GM20431 (cell line): ENCODE results near the gene ITGA6.
"Not testable (repeated sequence)": the region's sequence is repeated elsewhere in the genome, so short reads cannot be mapped to it uniquely, and the experiment has no call there.

Experiments used
- in situ Hi-C: fragments of 300-500 bp; cut with MseI, MboI; formaldehyde crosslinking; loops from one replicate; pipeline ENCODE4 v1.15.0; 2020; ENCODE audit warnings: low sequenced_read_pairs; ENCODE audit not compliant: unreplicated experiment

The ITGA6 gene

DNA sequence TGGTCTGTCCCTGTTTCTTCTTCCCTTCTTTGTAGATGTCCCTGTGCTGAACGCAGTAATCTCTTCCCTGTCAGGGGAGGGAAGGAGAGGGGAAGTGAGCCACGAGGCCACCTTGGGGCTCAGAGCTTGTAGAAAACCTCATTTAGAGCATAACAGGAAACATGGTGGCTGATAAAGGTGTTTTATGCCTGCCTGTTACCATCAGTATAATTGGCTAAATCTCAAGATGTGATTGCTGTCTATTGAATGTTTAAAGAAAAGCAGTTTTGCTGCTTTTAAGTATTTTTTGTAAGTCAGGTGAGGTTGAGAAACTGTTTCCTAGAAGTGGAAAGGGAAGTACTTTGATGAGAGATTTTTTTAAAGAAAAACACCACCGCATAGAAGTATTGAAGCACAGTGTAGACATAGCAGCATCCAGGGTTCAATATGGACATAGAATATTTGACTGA, 68.8 kb downstream of the ITGA6 start:
- in situ Hi-C loops: no loop called here

DNA sequence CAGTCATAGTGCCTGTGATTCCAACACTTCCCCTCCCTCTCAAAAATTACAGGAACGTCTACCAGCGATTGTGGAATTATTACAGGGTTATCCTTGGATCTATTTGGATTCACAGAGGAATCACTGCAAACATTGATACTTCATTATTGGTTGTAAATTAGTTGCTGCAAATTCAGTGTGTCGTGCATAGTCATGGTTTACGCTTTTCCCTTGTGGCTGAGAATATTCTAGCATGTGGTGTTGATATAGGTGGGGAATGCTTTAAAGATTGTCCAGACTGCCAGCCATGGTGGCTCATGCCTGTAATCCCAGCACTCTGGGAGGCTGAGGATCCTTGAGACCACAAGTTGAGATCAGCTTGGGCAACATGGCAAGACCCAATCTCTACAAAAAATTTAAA, 79.8 kb downstream of the ITGA6 start:
- in situ Hi-C loops: no loop called here

DNA sequence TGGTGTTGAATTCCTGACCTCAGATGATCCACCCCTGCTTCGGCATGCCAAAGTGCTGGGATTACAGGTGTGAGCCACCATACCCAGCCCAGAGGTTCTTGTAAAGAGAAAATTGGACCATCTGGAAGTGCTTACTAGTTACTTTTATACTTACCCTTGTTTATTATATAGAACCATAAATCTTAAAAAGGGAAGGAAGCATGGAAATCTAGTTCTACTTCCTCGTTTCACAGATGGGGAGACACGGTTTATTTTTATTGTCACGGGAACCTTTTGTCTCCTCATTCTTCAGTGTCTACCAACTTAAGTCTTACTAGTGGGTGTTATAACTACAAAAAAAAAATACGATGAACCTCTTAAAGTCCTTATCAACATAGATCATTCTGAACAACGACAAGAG, 82.7 kb downstream of the ITGA6 start:
- in situ Hi-C loops: no loop called here

DNA sequence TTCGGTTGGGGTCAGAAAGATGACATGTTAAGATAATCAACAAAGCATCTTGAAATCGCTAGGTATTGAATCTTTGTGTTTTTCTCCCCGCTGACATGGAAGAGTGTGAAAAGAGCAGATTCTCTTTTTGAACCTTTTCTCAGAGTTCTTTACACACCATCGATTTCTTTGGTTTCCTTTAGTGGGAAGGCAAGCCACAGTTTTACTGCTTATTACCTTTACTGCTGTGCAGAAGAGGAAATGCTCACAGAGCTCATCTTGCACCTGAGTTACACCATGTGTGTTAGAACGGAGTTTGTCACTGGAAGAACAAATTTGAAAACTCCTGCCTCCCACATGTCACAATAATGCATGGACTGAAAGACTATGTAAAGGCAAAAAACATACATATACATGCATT, 83.2 kb downstream of the ITGA6 start:
- in situ Hi-C loops: no loop called here

DNA sequence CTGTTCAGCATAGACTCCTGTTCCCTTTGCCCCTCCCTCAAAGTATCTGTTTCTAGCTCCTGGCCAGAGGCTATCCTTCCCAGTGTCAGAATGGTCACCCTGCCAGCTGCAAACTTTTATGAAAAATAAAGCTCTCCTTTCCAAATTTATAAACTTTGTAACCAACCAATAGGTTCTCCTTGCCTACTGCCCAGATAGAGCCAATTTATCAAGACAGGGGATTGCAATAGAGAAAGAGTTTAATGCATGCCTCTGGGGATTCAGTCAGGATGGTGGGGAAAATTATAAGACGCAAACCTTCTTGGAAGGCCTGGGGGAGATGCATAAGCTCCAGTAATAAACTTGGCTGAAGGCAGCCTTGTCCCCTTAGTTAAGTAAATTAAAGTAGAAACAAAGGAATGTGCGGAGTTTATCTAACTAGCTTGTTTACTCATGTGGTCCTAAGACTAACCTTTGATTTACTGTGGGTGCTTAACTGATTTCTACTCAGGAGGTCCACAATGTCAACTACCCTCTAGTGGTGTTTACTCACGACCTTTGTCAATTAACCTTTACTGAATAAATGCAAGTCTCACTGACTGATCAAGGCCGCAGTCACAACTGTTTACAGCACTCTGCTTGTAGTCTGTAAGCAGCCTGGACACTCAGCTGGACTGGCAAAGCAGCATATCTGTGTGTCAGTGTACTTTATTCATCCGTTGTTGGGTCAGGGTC, 85.6 kb downstream of the ITGA6 start:
- in situ Hi-C loops: no loop called here

DNA sequence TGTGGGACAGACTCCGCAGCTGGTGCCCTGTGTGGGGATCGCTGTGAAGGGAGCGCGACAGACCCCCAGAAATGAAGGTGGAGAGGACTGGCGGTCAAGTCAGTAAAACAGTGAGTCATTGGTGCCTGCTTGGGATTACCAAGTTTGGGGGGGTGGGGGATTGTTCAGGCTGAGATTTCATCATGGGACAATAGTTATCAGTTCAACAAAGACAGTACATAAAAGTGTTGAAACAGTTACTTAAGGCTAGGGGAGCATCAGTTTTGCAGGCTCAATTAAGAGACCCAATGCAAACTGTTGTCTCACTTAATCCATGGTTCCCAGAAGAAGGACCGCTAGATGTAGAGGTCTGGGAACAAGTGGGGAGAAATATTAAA, 86.1 kb downstream of the ITGA6 start:
- in situ Hi-C loops: no loop called here

DNA sequence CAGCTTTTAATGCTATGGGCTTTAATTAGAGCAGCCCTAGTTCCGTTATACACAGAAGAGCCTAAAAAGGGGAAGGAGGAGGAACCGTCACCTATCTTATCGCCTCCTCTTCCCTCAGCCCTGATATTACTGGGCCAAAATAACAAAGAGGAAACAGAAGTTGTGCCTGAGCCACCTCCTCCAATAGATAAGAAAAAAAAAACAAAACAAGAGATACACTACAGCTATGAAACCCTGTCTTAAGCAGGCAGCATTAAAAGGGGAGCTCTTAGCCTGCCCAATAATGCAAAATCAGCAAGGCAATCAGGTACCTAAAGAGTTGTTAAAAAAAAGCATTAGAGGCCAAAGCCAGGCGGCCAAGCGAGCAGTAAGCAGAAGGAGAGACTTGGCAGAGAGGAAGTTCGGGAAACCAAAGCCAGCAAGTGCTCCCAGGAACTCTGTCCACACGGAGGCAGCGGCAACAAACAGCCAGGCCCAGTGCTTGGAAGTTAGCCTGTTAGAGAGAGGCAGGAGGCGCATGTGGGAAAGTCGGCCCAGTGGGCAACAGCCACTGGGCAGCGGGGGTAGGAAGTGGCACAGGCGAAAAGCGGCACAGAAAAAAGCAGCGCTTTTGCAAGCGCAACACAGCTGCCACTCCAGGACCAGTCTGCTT, 86.7 kb downstream of the ITGA6 start:
- in situ Hi-C loops: no loop called here

DNA sequence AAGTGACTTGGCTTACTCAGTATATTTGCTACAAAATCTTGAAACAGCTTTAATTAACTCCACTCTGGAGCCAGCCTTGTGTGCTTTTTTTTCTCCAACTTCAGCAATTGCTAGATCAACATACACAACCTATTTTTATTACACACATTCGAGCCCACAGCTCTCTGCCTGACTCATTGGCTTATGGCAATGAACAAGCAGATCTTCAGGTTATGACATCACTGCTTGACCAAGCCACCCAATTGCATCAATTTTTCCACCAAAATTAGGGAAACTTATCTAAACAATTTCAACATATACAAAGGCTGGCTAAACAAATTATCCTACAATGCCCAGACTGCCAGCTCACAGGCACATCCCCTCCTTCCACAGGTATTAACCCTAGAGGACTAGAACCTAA, 88.9 kb downstream of the ITGA6 start:
- in situ Hi-C loops: no loop called here

DNA sequence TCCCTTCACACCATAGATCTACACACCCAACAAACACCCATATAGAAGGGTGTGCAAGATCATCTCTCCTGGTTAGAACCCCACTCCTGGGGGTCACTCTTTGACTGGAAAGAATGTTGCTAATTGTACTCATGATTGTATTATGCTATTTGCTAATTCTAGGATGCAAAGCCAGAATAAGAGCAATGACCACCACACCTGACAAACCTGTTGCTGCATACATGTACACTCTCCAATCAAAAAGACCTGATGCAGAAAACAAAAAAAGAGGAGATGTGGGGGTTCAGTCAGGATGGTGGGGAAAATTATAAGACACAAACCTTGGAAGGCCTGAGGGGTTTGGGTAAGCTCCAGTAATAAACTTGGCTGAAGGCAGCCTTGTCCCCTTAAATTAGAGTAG, 91.6 kb downstream of the ITGA6 start:
- in situ Hi-C loops: no loop called here

DNA sequence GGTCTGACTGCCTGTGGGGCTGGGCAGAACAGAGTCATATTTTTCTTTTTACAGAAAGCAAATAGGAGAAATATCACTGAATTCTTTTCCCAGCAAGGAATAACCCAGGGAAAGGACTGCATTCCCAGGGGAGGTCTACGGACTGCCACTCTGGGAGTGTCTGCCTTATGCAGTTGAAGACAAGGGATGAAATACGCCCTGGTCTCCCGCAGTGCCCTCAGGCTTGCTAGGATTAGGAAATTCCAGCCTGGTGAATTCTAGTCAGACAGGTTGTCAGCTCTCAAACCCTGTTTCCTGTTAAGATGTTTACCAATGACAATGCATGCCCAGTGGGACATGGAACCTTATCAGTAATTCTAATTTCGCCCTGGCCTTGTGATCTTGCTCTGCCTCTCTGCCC, 98.2 kb downstream of the ITGA6 start:
- in situ Hi-C loops: no loop called here

DNA sequence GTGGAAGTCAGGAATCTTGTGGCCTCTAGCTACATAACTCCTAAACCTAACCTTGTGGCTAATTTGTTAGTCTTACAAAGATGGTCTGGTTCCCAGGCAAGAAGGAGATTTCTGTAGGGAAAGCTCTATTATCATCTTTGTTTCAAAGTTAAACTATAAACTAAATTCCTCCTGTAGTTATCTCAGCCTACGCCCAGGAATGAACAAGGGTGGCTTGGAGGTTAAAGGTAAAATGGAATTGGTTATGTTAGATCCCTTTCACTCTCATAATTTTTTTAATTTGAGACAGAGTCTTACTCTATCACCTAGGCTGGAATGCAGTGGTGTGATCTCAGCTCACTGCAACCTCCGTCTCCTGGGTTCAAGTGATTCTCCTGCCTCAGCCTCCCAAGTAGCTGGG, 103.9 kb downstream of the ITGA6 start:
- in situ Hi-C loops: no loop called here

DNA sequence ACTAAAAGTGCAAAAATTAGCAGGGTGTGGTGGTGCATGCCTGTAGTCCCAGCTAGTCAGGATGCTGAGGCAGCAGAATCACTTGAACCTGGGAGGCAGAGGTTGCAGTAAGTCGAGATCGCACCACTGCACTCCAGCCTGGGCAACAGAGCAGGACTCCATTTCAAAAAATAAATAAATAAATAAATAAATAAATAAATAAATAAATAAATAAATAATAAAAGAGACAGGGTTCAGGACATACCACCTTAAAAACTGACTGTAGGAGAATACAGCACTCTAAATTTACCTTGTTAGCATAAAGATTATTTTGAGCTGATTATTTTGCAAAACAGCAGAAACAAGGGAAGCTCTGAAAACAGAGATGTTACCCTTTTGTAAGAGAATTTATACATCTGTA, 105.1 kb downstream of the ITGA6 start:
- in situ Hi-C loops: not testable (repeated sequence)

DNA sequence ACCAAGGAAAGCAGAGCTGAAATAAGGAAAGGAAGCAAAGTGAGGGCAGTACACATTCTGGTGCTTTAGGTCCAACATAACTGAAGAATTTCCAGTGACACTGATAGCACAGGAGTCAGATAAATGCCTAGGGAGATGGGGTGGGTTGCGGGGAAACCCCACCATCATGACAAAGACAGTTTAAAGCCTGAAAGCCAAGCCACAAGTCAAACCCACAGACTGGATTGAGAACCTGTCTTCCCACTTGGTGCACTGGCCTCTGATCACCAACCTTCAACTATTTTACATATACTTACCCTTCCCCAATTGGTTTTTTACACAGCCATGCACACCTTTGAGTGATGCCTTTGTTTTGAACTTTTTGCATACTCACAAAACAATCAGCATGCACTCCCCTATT, 106.3 kb downstream of the ITGA6 start:
- in situ Hi-C loops: no loop called here

DNA sequence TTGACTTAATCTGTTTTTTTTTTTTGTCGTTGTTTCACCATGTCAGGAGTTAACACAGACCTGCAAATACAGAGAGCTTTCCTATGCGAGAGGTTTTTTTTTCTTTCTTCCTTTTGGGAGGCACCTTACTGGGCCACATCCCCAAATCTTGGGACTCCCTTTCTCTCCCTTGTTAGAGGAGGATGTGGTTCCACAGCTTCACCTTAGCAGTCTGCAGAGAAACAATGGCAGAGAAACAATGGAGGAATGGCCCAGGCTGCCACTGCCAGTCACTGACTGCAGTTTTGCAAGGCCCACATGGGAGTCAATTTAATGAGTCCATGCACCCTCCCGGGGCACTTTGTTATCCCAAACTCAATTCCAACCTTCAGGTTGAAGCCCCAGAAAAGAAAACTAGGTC, 107.7 kb downstream of the ITGA6 start:
- in situ Hi-C loops: no loop called here

DNA sequence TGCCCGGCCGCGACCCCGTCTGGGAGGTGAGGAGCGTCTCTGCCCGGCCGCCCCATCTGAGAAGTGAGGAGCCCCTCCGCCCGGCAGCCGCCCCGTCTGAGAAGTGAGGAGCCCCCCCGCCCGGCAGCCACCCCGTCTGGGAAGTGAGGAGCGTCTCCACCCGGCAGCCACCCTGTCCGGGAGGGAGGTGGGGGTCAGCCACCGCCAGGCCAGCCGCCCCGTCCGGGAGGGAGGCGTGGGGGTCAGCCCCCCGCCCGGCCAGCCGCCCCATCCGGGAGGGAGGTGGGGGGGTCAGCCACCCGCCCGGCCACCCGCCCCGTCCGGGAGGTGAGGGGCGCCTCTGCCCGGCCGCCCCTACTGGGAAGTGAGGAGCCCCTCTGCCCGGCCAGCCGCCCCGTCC, 110.5 kb downstream of the ITGA6 start:
- in situ Hi-C loops: not testable (repeated sequence)

DNA sequence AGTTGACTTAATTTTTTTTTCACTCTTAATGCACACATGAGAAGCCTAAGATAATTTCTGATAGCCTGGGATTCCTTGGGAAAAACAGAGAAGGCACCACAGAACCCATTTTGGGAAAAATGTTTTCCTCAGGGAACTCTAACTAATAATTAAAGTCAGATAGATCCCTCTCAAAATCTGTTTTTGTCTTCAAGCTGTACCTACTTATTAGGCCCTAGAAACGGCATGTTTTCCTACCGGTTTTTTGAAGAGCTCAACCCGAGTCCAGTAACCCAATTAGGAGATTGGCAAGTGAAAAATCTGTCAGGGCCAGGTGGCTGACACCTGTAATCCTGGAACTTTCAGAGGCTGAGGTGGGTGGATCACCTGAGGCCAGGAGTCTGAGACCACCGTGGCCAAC, 112.4 kb downstream of the ITGA6 start:
- in situ Hi-C loops: no loop called here

DNA sequence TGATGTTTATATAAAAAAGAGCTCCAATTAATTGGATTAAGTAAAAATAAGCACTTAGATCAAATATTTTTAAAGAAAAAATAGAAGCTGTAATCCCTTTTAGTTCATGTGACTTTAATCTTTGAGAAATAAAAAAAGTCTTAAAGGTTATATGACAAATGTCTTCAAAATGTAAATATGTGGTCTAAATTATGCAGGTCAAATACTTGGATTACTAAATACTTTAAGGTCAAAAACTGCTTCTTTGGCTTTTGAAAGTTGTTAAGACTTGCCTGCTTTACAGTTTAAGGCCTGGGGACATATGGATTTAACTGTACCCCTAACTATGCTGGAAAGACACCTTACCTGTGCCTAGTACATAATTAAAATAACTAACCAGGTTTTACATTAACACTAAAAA, 113.0 kb downstream of the ITGA6 start:
- in situ Hi-C loops: no loop called here

DNA sequence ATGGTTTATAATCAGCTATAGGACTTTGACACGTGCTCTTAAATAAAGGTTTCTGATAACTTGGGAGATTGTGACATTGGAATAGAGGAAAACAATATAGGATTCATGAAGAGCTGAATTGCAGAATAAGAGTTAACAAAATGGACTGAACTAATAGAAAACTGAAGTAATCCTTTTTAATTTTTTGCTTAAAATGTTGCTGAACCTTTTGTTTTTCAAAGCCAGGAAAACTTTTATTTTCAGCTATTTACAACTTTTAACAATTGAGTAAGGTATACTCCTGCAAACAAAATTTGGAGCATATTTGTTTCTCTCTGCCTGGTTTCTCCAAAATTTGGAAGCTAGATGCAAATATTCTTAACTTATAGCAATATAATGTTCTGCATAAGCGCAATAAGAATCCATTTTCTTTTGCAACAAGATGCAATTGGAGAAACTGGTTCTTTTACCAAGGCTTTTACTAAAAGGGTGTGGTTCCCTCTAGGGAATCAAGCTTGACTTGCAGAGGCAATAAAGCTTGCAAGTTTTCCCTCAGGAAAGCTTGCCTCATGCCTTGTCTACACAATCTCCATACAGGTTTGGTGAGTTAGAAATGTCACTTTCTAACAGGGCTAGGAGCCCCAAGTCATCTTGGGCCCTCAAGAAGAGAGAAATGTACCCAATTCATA, 118.2 kb downstream of the ITGA6 start:
- in situ Hi-C loops: no loop called here

DNA sequence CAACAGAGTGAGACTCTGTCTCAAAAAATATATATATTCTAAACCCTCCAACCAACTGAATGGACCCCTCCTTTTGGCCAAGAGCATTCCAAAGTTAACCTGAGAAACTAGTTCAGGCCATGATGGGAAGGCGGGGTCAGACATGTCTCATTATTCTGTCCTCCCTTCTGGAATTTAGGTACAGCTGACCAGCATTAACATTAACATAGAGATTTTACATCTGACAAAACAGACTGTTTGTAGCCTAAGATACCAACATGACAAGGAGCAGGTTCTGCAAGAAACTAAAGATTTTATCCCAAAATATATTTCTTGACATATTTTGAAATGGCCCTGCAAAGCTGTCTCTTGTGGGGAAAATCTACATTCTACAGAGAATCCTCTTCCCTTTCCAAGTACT, 121.7 kb downstream of the ITGA6 start:
- in situ Hi-C loops: no loop called here

DNA sequence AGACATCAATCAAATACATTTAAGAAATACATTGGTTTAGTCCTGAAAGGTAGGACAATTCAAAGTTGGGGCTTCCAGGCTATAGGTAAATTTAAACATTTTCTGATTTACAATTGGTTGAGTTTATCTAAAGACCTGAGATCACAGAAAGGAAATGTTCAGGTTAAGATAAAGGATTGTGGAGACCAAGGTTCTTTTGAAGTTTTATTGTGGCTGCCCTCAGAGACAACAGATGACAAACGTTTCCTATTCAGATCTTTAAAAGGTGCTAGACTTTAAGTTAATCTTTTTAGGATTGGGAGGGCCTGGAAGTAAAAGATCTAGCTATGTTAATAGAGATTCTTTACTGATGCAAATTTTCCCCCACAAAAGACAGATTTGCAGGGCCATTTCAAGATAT, 122.4 kb downstream of the ITGA6 start:
- in situ Hi-C loops: not testable (repeated sequence)

DNA sequence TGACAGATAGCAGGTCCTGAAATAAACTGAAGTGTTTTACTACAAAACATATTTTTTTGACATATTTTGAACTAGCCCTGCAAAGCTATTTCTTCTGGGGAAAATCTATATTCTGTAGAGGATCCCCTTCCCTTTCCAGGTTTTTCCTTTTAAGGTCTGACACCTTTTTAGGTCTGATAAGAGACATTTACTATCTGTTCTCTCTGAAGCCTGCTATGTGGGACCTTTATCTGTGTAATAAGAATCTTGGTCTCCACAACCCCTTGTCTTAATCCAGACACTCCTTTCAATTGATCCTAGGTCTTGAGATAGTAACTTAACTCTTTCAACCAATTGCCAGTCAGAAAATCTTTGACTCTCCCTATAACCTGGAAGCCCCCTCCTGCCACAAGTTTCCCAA, 123.0 kb downstream of the ITGA6 start:
- in situ Hi-C loops: no loop called here

DNA sequence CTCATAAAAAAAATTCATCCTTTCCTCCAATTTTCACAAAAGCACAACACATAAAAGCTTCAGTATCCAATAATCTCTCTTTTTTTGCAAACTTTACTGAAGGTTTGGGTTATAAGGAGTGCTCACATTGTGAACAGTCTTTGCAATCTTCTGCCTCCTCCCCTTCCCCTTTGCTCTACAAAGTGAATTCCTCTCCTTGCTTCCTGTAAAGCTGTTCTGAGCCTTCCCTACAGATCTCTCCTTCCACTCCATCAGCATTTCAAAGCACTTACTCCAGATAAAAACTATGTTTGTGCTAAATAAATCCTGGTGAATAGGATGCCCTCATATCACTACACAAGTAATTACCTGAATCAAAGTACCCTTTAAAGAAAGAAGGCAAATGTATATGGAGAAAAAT, 123.9 kb downstream of the ITGA6 start:
- in situ Hi-C loops: no loop called here
